ENCODE measurements around the gene C3orf52.

- TF ChIP-seq POLR2A (IDR thresholded peaks at IDR 0.05): no peak
- no peak for TF ChIP-seq EP300 (IDR thresholded peaks at IDR 0.05)
- no peak for TF ChIP-seq CTCF (IDR thresholded peaks at IDR 0.05)
Observed at GRCh38 chr3:112095731-112096130, 9.5 kb downstream of the C3orf52 start.
